ENCODE data around the gene DTNB.
"Not testable (repeated sequence)": the region's sequence is repeated elsewhere in the genome, so short reads cannot be mapped to it uniquely, and the experiment has no call there.

DNA sequence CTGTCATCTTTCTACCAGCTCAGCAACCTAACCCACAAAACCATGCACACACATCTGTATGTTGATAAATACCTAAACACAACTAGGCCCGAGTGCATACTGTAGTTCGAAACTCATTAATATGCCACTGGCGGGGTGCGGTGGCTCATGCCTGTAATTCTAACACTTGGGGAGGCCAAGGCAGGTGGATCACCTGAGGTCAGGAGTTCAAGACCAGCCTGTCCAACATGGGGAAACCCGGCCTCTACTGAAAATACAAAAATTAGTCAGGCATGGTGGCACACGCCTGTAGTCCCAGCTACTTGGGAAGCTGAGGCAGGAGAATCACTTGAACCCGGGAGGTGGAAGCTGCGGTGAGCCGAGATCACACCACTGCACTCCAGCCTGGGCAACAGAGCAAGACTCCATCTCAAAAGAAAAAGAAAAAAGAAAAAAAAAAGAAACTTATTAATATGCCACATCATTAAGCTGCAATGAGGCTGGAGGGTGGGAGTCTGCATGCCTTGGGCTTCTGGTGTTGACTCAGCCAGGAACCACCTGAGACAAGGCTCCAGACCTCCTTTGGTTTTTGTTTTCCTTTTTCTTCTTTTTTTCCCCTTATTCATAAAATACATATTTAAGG, 71.6 kb downstream of the DTNB start:
- TF ChIP-seq, protein P1, sequence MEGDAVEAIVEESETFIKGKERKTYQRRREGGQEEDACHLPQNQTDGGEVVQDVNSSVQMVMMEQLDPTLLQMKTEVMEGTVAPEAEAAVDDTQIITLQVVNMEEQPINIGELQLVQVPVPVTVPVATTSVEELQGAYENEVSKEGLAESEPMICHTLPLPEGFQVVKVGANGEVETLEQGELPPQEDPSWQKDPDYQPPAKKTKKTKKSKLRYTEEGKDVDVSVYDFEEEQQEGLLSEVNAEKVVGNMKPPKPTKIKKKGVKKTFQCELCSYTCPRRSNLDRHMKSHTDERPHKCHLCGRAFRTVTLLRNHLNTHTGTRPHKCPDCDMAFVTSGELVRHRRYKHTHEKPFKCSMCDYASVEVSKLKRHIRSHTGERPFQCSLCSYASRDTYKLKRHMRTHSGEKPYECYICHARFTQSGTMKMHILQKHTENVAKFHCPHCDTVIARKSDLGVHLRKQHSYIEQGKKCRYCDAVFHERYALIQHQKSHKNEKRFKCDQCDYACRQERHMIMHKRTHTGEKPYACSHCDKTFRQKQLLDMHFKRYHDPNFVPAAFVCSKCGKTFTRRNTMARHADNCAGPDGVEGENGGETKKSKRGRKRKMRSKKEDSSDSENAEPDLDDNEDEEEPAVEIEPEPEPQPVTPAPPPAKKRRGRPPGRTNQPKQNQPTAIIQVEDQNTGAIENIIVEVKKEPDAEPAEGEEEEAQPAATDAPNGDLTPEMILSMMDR (conservative IDR thresholded peaks at IDR 0.05), result not testable (repeated sequence)
- not testable (repeated sequence) for TF ChIP-seq ZFX (IDR thresholded peaks at IDR 0.05)

Data from C4-2B (cell line).